CD14-positive monocyte (primary cell): Measurements from ENCODE around the gene INPP5E. TPM values are rescaled to one million over a fixed set of nuclear protein-coding genes. Genes with fewer than 3 reads are reported as not detected.

Experiments
- DNase-seq, 3 donors: peaks; one replicate each; pipeline ENCODE4 v3.0.0-alpha.2; 2011 to 2022
- H2AFZ ChIP-seq: 2 replicates; pipeline ENCODE4 v1.6.0; 2012; ENCODE audit warnings: mild to moderate bottlenecking, low read depth, low read length, inconsistent platforms; ENCODE audit not compliant: insufficient read depth, poor library complexity, severe bottlenecking
- H3K27ac ChIP-seq, 2 donors: 1 replicate in 1 of 2; 2 replicates in 1 of 2; pipeline ENCODE4 v1.5.1; 2012 to 2013; ENCODE audit warnings: low read length in 2 of 2, control low read depth in 1 of 2, inconsistent platforms in 1 of 2, low read depth in 1 of 2, mild to moderate bottlenecking in 1 of 2
- H3K27me3 ChIP-seq, 2 donors: one replicate each; pipeline versions ENCODE4 v1.6.0 to v1.6.1; 2011 to 2013; ENCODE audit warnings: low read length in 2 of 2; ENCODE audit not compliant: control insufficient read depth in 2 of 2, insufficient read depth in 2 of 2
- H3K36me3 ChIP-seq, 2 donors: replicated peaks in 1 of 2; 1 replicate in 1 of 2; 2 replicates in 1 of 2; pipeline versions ENCODE4 v1.5.1 to v1.6.1; 2012 to 2013; ENCODE audit warnings: low read length in 2 of 2, control low read depth in 1 of 2, inconsistent platforms in 1 of 2, mild to moderate bottlenecking in 1 of 2; ENCODE audit not compliant: insufficient read depth in 2 of 2, control insufficient read depth in 1 of 2
- H3K4me1 ChIP-seq, 2 donors: 1 replicate in 1 of 2; 2 replicates in 1 of 2; pipeline versions ENCODE4 v1.5.1 to v1.6.1; 2012 to 2013; ENCODE audit warnings: low read length in 2 of 2, control low read depth in 1 of 2, inconsistent platforms in 1 of 2, mild to moderate bottlenecking in 1 of 2, moderate library complexity in 1 of 2; ENCODE audit not compliant: insufficient read depth in 2 of 2, control insufficient read depth in 1 of 2
- H3K4me2 ChIP-seq: replicated peaks from 2 replicates; pipeline ENCODE3; 2012; ENCODE audit warnings: low read length, moderate library complexity, mild to moderate bottlenecking; ENCODE audit not compliant: poor library complexity, severe bottlenecking; ENCODE audit errors: extremely low read depth
- H3K4me3 ChIP-seq, 3 experiments: fragments of 200-600 bp in 1 of 3; sonication (generic) in 1 of 3; replicated peaks in 1 of 3; 1 replicate in 2 of 3; 2 replicates in 1 of 3; pipeline ENCODE4 v1.5.1; 2011 to 2013; ENCODE audit warnings: low read length in 3 of 3, mild to moderate bottlenecking in 3 of 3, control low read depth in 2 of 3, low read depth in 2 of 3, inconsistent platforms in 1 of 3, moderate library complexity in 1 of 3
- H3K79me2 ChIP-seq: 2 replicates; pipeline ENCODE4 v1.6.0; 2012; ENCODE audit warnings: mild to moderate bottlenecking, control low read depth, inconsistent platforms, low read length, moderate library complexity; ENCODE audit not compliant: insufficient read depth
- H3K9ac ChIP-seq: 2 replicates; pipeline ENCODE4 v1.6.0; 2017; ENCODE audit warnings: low read length, mild to moderate bottlenecking; ENCODE audit not compliant: insufficient read depth, poor library complexity, severe bottlenecking
- H3K9me3 ChIP-seq, 2 donors: replicated peaks in 1 of 2; 1 replicate in 1 of 2; 2 replicates in 1 of 2; pipeline versions ENCODE4 v1.5.1 to v1.6.1; 2012 to 2013; ENCODE audit warnings: low read length in 2 of 2, control low read depth in 1 of 2; ENCODE audit not compliant: control insufficient read depth in 1 of 2, insufficient read depth in 1 of 2
- H4K20me1 ChIP-seq: 2 replicates; pipeline ENCODE4 v1.6.0; 2012; ENCODE audit warnings: mild to moderate bottlenecking, low read length, control low read depth, moderate library complexity; ENCODE audit not compliant: insufficient read depth
- H3K27ac Mint-ChIP-seq, 7 donors: one replicate each; pipeline ENCODE4 v1.8.0; 2020; ENCODE audit warnings: mild to moderate bottlenecking in 7 of 7, mixed read lengths in 7 of 7, moderate library complexity in 6 of 7, inconsistent platforms in 2 of 7
- H3K27me3 Mint-ChIP-seq, 3 donors: one replicate each; pipeline ENCODE4 v1.8.0; 2021 to 2022; ENCODE audit warnings: low read depth in 3 of 3, mild to moderate bottlenecking in 3 of 3, mixed read lengths in 3 of 3, moderate library complexity in 3 of 3, inconsistent platforms in 1 of 3
- H3K36me3 Mint-ChIP-seq, 2 donors: one replicate each; pipeline ENCODE4 v1.8.0; 2020; ENCODE audit warnings: mixed read lengths in 2 of 2, inconsistent platforms in 1 of 2, mild to moderate bottlenecking in 1 of 2
- H3K4me1 Mint-ChIP-seq: one replicate; pipeline ENCODE4 v1.8.0; 2020; ENCODE audit warnings: mild to moderate bottlenecking, mixed read lengths
- H3K4me3 Mint-ChIP-seq, 2 donors: one replicate each; pipeline ENCODE4 v1.8.0; 2020; ENCODE audit warnings: mild to moderate bottlenecking in 2 of 2, mixed read lengths in 2 of 2, moderate library complexity in 1 of 2
- H3K9me3 Mint-ChIP-seq, 7 donors: one replicate each; pipeline ENCODE4 v1.8.0; 2020 to 2022; ENCODE audit warnings: mixed read lengths in 7 of 7, mild to moderate bottlenecking in 6 of 7, moderate library complexity in 6 of 7, inconsistent platforms in 2 of 7
- CTCF ChIP-seq: fragments of 200-600 bp; IDR thresholded peaks from one replicate; pipeline ENCODE4 v1.8.0; 2022; ENCODE audit warnings: antibody characterized with exemption, mild to moderate bottlenecking
- WGBS: methylation state at CpG from one replicate; pipeline ENCODE4 v1.1.5; 2013; ENCODE audit warnings: missing lambda C conversion rate; ENCODE audit not compliant: insufficient coverage; 5-methylcytosine and 5-hydroxymethylcytosine counted together
- intact Hi-C, 2 donors: fragments of 100-400 bp; cut with micrococcal nuclease; formaldehyde crosslinking; loops; one replicate each; pipeline versions ENCODE4 v1.15.0 to v1.15.1; 2023
- polyA plus RNA-seq, 3 donors: library from polyadenylated mRNA; depleted of rRNA in 1 of 3; unstranded in 2 of 3; stranded (reverse) in 1 of 3; fragments of 300-500 nt in 2 of 3; fragments of >200 nt in 1 of 3; fragmentation: Illumina TruSeq in 2 of 3; gene quantifications; 1 replicate in 2 of 3; 2 replicates in 1 of 3; pipeline ENCODE4 v1.2.3, GENCODE V29; 2012 to 2021

Gene INPP5E
- polyA plus RNA-seq, 3 donors: 1.0 to 8.0 (median 1.0) TPM

DNA sequence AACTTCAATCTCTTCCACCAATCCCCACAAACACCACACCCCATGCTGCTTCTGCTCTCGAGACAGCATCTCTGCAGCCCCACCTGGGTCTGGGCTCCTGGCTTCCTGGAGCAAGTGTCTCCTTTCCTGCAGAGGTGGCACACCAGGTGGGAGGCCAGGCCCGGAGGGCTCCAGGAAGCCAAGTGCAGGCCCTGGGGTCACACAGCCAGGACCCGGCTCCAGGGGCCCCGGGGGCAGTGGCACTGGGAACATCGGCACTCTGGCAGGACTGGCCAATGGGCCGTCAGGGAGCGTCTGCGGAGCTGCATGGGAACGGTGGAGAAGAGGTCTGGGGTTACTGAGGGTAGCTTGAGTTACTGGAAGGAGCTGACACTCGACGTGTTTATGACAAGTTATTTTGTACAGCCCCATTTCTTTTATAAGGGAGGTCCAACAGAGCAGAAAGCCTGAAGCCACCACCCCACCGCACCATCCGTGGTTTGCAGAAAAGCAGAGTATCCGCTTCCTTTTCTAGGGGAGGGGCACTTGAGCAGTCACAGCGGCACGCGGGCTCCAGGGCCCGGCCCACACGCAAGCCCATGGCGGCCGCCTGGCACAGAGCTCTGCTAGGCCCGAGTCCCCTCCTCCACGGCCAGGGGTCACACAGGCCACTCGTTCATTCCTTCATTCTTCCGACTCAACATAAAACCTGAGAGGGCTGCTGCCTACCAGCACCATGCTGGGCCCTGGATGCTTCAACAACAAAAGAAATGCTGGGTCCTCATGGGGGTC is 14.6 kb upstream of the INPP5E start:
- Mint-ChIP-seq H3K27me3 (peaks cover 0 to 1% (median 0%) of the 10 kb centered on the region in 3 donors), H3K36me3 (peaks cover 86 to 100% of the 10 kb centered on the region in 2 donors), H3K4me1 (no peaks in the 10 kb centered on the region), H3K4me3 (no peak overlapping the region), H3K9me3 (peaks cover 0 to 2% (median 0%) of the 10 kb centered on the region in 7 donors), H3K27ac (peak overlapping the region in 3 of 7 donors; percentile 42 to 53 (median 46))
- no peak for TF ChIP-seq CTCF
- Histone ChIP-seq H3K27ac (no peak overlapping the region), H4K20me1 (peaks cover 53% of the 10 kb centered on the region), H3K36me3 (peaks cover 89 to 93% of the 10 kb centered on the region in 2 donors), H3K9ac (no peak overlapping the region), H3K79me2 (no peaks in the 10 kb centered on the region), H3K27me3 (no peaks in the 10 kb centered on the region), H3K4me1 (no peaks in the 10 kb centered on the region), H3K9me3 (no peaks in the 10 kb centered on the region), H2AFZ (no peak overlapping the region), H3K4me3 (no peak overlapping the region), H3K4me2 (no peak overlapping the region)
- intact Hi-C loops: no loop called here
- WGBS: 91% methylated on average over 23 of the region's 25 CpGs
- no peak for DNase-seq

GRCh38 chr9:136453326-136453725 is 13.7 kb upstream of the INPP5E start:
- no peak overlapping the region for H2AFZ ChIP-seq
- no peaks in the 10 kb centered on the region for H3K27me3 ChIP-seq
- intact Hi-C loops: no loop called here
- no peaks in the 10 kb centered on the region for H3K79me2 ChIP-seq
- 94% methylated on average over 11 of the region's 11 CpGs for WGBS
- Mint-ChIP-seq H3K27me3 (peaks cover 0 to 1% (median 0%) of the 10 kb centered on the region in 3 donors), H3K4me1 (no peaks in the 10 kb centered on the region), H3K36me3 (peaks cover 86 to 100% of the 10 kb centered on the region in 2 donors), H3K4me3 (no peak overlapping the region), H3K27ac (no peak overlapping the region), H3K9me3 (peaks cover 0 to 2% (median 0%) of the 10 kb centered on the region in 7 donors)
- no peaks in the 10 kb centered on the region for H3K4me1 ChIP-seq
- no peak overlapping the region for H3K4me3 ChIP-seq
- H4K20me1 ChIP-seq: peaks cover 57% of the 10 kb centered on the region
- no peak for DNase-seq
- no peak overlapping the region for H3K27ac ChIP-seq
- no peak overlapping the region for H3K9ac ChIP-seq
- peaks cover 89 to 93% of the 10 kb centered on the region in 2 donors for H3K36me3 ChIP-seq
- no peak for TF ChIP-seq CTCF
- no peaks in the 10 kb centered on the region for H3K9me3 ChIP-seq
- no peak overlapping the region for H3K4me2 ChIP-seq
